Embryonic facial prominence (tissue), 1 donor: ENCODE measurements around the gene TET1.
"Not testable (repeated sequence)": the region's sequence is repeated elsewhere in the genome, so short reads cannot be mapped to it uniquely, and the experiment has no call there.

Experiments
- DNase-seq: peaks from one replicate; pipeline ENCODE4 v3.0.0-alpha.2; 2016; ENCODE audit errors: extremely low spot score

TET1 gene

DNA sequence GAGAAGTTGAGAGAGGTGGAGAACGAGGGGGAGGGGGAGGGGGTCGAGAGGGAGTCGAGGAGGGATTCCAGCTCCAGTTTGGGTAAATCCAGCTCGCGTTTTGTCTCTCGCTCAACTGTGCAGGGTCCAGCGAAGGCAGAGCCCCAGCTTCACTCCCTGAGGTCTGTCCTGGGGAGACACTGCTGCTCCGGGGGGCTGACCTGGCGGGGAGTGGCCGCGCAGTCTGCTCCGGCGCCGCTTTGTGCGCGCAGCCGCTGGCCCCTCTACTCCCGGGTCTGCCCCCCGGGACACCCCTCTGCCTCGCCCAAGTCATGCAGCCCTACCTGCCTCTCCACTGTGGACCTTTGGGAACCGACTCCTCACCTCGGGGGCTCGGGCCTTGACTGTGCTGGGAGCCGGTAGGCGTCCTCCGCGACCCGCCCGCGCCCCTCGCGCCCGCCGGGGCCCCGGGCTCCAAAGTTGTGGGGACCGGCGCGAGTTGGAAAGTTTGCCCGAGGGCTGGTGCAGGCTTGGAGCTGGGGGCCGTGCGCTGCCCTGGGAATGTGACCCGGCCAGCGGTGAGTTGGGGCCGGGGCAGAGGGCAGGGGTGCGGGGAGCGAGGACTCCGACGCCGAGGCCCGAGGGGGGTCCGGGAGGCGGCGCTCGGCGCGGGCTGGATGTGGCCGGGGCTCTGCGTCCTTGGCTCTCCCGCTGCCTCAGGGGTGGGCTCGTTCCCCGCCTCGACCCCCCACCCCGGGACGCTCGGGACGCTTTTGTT lies at the start of gene TET1:
Gene TET1 (plus strand): TSS at position 152 of the 757 bp plus-strand sequence. CDS start 12,002 bp downstream, outside the sequence.
- DNase-seq: no peak

DNA sequence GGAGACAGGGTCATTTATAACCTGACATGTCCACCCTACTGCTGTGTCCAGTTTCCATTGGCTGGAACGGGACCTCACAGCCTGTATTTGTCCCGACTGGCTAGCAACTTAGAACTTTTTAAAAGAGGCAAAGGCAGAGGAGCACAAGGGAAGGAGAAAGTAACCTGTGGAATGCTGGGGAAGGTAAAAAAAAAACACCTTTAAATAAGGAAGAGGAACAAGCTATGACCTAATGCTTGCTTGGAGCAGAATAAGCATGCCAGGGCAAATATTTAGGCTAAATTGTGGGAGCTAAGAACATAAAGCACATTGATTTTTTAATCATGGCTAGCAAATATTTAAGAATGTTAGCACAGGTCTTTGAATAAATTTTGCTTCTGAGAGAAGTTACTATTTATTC lies 43.9 kb upstream of the TET1 start:
- DNase-seq: not testable (repeated sequence)

DNA sequence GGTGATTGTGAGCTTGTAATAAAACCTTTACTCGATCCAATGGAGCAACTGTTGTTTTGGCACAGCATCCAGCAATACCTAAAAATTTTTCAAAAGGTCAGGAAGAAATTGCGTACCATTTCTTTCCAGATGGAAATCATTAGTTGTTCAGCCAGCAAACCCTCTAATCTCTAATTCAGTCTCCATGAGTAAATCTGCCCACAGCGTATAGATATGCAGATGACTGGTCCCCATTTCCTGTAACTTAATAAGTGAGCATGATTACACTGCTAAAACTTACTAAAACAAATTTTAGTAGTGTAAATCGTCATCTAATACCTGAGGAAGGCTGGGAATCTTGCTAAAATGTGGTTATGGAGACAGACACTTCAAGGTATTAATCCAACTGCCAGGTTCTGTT lies 43.4 kb upstream of the TET1 start:
- DNase-seq: no peak

DNA sequence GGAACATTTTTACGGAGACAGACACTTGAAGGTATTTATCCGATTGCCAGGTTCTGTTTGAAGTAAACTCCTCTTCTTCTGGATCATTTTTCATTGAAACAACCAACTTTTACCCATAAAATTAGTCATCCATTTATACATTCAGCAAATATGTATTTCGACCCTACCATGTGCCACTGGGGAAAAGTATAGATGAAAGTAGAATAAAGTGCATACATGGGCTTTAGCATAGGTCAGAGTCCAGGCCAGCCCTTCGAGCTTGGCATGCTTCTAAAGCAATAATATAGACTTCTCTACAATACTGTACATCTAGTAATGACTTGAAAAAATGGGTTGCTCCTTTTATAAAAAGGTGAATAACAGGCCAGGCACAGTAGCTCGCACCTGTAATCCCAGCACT lies 42.9 kb upstream of the TET1 start:
- DNase-seq: no peak

- DNase-seq: not testable (repeated sequence)
Measured at GRCh38 chr10:68518609-68519008, 41.5 kb upstream of the TET1 start.

- not testable (repeated sequence) for DNase-seq
Measured at GRCh38 chr10:68525490-68526038, 34.6 kb upstream of the TET1 start.

GRCh38 chr10:68526634-68527307 lies 33.4 kb upstream of the TET1 start:
- DNase-seq: no peak

GRCh38 chr10:68536973-68537372 lies 23.2 kb upstream of the TET1 start:
- DNase-seq: no peak

GRCh38 chr10:68537796-68538195 lies 22.3 kb upstream of the TET1 start:
- no peak for DNase-seq

DNA sequence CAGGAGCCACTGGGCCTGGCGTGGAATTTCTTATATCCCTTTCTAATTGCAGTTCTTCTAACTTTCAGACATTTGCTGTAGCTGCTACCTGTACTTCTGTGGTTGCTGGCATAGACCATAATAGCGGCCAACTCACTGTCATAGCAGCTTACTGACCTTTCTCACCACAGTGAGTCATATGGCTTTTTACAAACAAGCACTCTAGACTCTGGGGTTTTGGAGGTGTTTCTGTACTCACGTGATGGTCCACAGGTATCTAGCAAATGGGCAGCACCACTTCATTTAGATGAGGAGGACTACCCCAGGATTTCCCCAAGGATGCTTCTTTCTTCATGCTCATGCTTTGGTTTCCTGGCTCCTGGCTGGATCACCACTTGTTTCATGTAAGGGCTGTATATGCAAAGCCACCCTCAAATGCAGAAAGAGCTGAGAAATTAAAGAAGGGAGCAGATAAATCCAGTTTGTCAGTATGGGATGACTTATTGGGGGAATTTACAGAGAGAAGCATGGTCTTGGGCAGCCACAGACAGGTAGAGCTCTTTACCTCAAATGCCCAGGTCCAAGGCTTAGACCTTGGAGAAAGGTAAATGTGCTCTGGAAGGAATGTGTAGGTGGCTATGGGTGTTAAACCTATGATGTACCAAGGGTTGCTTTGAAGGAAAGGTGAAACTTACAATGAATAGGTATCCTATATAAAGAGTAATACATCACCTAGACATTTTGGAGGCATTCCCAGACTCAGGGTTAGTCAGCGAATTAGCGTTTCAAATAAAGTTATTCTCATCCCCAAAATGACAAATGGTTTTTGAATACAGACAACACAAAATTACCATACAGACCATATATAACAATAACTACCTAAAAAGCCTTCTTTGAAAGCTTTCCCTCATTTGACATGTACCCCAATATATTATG lies 16.9 kb upstream of the TET1 start:
- DNase-seq: no peak

- DNase-seq: no peak
Measured at GRCh38 chr10:68550747-68551411, 9.3 kb upstream of the TET1 start.

- DNase-seq: no peak
Measured at GRCh38 chr10:68553138-68553537, 7.0 kb upstream of the TET1 start.

- DNase-seq: no peak
Measured at GRCh38 chr10:68553599-68553998, 6.5 kb upstream of the TET1 start.

DNA sequence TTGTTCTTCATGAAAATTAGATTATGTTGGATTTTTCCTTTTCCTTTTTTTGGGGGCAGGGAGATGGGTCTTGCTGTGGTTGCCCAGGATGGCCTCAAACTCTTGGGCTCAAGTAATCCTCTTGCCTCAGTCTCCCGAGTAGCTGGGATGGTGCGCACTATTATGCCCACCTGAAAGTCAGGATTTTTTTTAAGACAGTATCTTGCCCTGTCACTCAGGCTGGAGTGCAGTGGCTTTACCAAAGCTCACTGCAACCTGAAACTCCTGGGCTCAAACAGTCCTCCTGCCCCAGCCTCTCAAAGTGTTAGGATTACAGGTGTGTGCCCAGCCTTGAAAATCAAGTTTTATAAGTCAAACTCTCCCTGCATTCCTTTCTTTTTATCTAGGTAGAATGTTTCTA lies 1.7 kb upstream of the TET1 start:
- DNase-seq: no peak

- no peak for DNase-seq
Measured at GRCh38 chr10:68559251-68559650, 886 bp upstream of the TET1 start.

DNA sequence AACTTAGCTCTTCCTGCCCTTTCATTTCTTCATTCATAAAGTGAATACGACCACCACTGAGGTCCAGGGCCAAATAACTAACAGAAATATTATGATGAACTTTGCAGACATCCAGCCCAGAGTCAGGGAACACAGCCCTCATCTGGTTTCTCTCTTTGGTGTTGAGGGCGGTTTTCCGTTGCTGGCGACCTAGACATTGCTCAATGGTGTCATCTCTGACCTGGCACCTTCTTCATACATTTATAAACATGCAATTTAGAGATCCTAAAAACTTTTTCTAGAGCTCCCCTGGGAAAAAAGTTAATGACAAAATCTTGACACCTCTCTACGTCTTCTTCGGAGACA lies 324 bp upstream of the TET1 start:
- no peak for DNase-seq

DNA sequence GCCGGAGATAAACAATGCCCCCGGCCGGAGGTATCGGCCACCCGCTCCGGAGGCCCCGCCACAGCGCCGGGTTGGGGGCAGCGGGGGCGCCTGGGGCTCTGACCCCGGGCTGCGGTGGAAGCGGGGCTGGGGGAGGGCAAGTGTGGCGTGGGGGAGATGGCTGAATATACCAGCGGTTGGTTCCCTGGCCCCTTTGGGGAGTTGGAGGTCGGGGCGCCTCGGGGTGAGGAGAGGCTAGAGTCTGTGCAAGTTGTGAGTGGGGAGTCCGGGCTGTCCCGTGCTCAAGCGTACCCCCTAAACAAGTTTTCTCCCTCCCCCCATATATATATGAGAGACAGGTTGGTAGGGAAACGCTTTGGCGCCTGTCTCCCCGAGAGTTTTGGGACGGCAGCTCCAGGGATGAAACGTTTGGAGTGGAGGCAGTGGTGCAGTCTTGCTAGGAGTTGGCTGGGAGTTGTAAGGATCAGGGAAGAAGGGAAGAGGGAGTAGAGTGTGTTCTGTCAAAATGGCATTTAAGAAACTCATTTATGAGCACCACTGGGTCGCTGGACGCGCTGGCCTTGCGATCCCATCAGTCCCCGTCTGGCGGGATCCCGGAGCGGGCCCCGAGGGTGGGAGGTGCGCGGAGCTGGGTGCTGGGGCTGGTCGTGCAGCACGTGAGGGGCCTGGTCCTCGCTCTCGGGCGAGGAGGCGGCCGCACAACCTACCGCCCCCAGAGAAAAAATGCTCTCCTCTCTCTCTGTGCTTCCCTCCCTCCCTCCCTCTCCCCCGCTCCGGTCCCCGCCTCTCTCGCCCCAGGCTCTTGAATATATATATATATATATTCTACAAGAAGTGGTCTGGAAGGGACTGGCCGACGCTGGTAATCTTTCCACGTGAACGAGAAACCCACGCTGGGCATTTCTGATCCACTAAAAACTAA lies 1.1 kb downstream of the TET1 start:
- no peak for DNase-seq

GRCh38 chr10:68561865-68562649 lies 1.9 kb downstream of the TET1 start:
- DNase-seq: no peak

DNA sequence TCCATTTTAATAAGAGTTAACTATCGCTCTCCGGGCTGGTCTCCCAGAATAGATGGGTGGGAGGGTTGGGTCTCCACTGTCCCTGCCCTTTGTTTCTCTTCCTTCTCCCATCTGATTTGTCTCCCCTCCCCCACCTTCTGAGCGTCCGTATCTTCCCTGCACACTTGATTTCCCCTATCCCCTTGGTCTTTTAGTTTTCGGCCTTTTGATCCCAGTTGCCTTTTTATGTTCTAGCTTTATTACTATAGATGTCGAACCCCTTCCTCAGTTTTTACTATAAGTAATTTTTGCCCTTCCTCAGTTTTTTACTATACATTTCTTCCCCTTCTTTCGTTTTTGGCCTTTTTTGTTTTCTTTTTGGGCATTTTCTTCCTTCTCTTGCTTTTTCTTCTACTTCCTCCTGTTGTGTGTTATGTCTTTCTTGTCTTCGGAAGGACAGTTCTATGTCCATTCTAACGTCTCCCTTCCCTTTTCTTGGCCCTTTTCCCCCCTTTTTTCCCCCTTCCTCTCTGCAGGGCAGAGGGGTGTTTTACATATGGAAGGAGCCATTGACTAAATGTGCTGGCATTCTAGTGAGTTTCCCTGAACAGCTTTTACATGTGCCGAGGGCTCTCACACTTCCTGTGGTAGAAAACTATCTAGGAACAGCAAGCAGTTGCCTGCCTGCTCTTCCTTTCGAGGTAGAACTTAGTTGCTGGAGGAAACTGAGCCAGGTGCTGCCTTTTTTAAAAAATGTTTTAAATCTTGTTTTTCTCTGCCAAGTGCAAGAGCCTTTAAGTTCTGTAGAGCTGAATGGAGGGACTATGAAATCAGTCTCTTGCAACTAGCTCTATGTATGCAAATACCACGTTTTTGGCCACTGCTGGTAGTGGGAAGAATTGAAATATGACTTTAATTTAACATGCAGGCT lies 2.8 kb downstream of the TET1 start:
- DNase-seq: no peak
